Loucy (cell line): ENCODE measurements around the gene TTI1.

Experiments
- EZH2phosphoT487 ChIP-seq: fragments of 200-600 bp; IDR thresholded peaks from 2 replicates; pipeline ENCODE4 v1.6.1; 2018; ENCODE audit warnings: antibody characterized with exemption, mild to moderate bottlenecking, moderate library complexity, borderline replicate concordance
- TF ChIP-seq, protein P1 (sequence below): fragments of 200-600 bp; sonication (generic); conservative IDR thresholded peaks from 2 replicates; pipeline ENCODE4 v1.5.1; 2014; ENCODE audit warnings: mild to moderate bottlenecking, antibody characterized with exemption, low read length

DNA sequence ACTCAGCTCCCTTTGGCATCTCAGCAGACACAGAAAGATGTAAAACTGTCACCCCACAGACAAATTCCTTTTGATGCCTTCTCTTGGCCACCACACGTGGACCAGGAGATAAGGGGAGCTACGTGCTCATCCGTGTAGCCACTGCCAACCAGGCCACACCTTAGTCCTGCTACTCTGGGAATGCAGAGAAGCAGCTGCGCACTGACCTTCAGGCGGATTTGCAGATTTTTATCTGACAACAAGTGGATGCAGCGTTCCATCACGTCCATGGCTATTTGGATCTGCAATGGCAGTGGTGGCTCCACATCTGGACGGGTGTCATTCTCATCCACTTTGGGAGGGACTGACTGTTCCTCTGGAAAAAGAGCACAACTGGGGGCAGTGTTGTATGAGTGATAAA is 30.8 kb downstream of the TTI1 start:
- TF ChIP-seq, protein P1, sequence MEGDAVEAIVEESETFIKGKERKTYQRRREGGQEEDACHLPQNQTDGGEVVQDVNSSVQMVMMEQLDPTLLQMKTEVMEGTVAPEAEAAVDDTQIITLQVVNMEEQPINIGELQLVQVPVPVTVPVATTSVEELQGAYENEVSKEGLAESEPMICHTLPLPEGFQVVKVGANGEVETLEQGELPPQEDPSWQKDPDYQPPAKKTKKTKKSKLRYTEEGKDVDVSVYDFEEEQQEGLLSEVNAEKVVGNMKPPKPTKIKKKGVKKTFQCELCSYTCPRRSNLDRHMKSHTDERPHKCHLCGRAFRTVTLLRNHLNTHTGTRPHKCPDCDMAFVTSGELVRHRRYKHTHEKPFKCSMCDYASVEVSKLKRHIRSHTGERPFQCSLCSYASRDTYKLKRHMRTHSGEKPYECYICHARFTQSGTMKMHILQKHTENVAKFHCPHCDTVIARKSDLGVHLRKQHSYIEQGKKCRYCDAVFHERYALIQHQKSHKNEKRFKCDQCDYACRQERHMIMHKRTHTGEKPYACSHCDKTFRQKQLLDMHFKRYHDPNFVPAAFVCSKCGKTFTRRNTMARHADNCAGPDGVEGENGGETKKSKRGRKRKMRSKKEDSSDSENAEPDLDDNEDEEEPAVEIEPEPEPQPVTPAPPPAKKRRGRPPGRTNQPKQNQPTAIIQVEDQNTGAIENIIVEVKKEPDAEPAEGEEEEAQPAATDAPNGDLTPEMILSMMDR = no peak
- no peak for TF ChIP-seq EZH2phosphoT487
